GM19193 (cell line): ENCODE results near the gene ATP13A3.

Experiments used
- POLR2A ChIP-seq: IDR thresholded peaks from 4 replicates; pipeline ENCODE4 v1.6.1; 2011; ENCODE audit not compliant: insufficient read depth, insufficient read length; ENCODE audit errors: extremely low read depth

The ATP13A3 gene

GRCh38 chr3:194367992-194368841, 118.6 kb downstream of the ATP13A3 start:
- TF ChIP-seq POLR2A, result no peak

DNA sequence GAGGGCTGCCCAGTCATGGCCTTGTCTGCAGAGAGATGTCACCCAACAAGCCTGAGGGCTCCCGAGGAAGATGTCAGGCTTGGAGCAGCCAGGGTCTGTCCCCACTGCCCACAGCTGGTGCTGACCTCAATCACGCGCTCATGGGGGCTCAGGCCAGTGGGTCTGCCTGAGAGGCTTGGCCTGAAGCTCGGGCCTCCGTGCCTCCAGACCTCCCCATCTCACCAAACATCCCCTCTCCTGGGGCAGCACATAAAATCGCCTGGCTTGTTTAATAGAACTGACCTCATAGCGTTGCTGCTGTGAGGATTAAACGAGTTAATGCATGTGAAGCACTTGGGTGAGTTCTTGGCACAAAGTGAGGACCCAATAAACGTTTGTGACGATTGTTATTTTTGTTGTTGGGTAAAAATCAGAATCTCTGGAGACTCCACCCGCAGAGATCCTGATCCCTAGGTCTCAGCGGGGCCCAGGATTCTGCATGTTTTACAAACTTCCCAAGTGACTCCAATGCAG, 120.8 kb downstream of the ATP13A3 start:
- TF ChIP-seq POLR2A, result no peak

DNA sequence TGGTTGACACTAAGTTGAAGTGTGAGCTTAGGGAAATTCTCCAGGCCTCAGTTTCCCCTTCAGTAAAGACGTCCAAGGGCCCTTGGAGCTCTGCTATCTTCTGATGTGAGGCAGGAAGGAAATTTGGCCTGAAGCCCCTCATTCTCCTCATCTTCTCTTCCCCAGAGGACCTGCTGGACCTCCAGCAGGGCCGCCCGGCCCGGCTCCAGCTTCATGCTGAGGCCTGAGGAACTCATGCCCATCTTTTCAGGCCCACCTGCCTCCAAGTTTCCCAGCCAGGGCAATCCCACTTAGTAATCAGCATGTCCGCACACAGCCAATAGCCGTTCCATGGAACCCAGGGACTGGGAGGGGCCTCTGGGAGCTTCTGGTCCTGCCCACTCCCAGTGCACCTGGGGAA, 121.3 kb downstream of the ATP13A3 start:
- TF ChIP-seq POLR2A, result no peak

- no peak for TF ChIP-seq POLR2A
Observed at GRCh38 chr3:194364652-194365434, 122.0 kb downstream of the ATP13A3 start.

DNA sequence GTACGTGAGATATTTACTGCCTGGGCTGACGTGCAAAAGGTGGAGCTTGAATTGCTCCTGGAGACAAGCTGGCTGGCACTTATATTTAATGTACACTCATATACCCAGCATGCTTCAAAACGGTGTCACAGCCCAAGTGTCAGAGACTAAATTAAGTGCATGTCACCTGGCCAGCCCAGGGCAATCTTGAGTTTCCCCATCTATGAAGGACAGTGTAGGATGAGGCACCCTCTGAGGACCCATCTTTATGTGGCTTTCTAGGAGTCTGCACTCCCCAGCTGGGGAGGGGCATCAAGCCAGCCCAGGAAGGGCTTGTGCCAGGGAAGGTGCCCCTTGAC, 122.5 kb downstream of the ATP13A3 start:
- TF ChIP-seq POLR2A, result no peak

DNA sequence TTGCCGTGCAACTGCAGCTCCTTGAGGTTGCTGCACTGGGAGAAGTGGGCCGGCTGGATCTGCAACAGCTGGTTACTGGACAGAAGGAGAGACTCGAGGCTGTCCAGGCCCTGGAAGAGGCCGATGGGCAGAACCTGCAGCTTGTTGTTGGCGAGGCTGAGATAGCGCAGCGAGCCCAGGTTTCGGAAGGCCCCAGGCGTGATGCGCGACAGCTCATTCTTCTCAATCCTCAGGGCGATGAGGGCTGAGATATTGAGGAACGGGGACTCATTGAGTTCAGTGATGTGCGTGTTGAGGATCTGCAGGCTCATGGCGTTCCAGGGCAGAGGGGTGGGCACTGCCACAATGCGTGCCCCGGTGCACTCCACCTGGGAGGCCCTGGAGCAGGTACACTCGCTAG, 126.2 kb downstream of the ATP13A3 start:
- no peak for TF ChIP-seq POLR2A

GRCh38 chr3:194357681-194358080, 129.1 kb downstream of the ATP13A3 start:
- no peak for TF ChIP-seq POLR2A

GRCh38 chr3:194355379-194355778, 131.4 kb downstream of the ATP13A3 start:
- no peak for TF ChIP-seq POLR2A

DNA sequence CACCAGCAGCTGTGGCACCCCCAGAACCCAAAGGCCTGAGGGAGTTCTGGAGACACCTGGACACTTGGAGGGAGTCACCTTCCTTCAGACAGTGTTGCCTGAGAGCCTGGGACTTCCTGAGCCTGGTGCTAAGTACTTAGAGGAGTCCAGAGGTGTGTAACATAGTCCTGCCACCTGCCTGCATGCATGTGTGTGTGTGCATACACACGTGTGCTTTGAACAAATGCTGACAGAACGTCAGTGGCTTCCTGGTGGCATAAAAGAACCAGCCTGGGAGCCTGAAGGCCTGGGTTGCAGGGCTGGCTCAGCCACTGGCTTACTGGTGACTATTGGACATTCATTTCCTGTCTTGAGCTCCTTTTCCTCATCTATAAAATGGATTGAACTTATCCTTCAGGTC, 132.5 kb downstream of the ATP13A3 start:
- no peak for TF ChIP-seq POLR2A
